SK-N-MC (cell line): Measurements from ENCODE around the gene ZNF771.
"Not testable (repeated sequence)": the region's sequence is repeated elsewhere in the genome, so short reads cannot be mapped to it uniquely, and the experiment has no call there.

ENCODE experiments used
- DNase-seq: peaks from one replicate; pipeline ENCODE4 v3.0.0-alpha.2; 2011; ENCODE audit warnings: low read depth, low spot score
- H3K27ac ChIP-seq: fragments of 200-600 bp; sonication (generic); 2 replicates; pipeline ENCODE4 v1.5.1; 2016; ENCODE audit warnings: mixed run types
- H3K36me3 ChIP-seq: fragments of 200-600 bp; sonication (generic); 2 replicates; pipeline ENCODE4 v1.6.1; 2017; ENCODE audit warnings: antibody characterized with exemption, low read length, mixed read lengths; ENCODE audit not compliant: insufficient read depth
- H3K4me3 ChIP-seq: fragments of 200-600 bp; sonication (generic); 2 replicates; pipeline ENCODE4 v1.5.1; 2016
- H3K9ac ChIP-seq: fragments of 200-600 bp; sonication (generic); 2 replicates; pipeline ENCODE4 v1.8.0; 2017; ENCODE audit warnings: mixed run types, mixed read lengths; ENCODE audit not compliant: insufficient read length
- H3K9me3 ChIP-seq: fragments of 200-600 bp; sonication (generic); 2 replicates; pipeline ENCODE4 v1.6.1; 2017; ENCODE audit warnings: low read depth, mild to moderate bottlenecking, antibody characterized with exemption, low read length, moderate library complexity, mixed read lengths
- EZH2 ChIP-seq: fragments of 200-600 bp; sonication (generic); IDR thresholded peaks from one replicate; pipeline ENCODE4 v1.6.1; 2017; ENCODE audit warnings: antibody characterized with exemption
- FOXP2 ChIP-seq: optimal IDR thresholded peaks from 2 replicates; pipeline ENCODE3; 2011; ENCODE audit warnings: mild to moderate bottlenecking, moderate library complexity; ENCODE audit not compliant: insufficient read depth; ENCODE audit errors: extremely low read length, control extremely low read depth
- POLR2AphosphoS5 ChIP-seq: IDR thresholded peaks from 2 replicates; pipeline ENCODE4 v1.6.1; 2012; ENCODE audit warnings: mild to moderate bottlenecking, low read depth, low read length, borderline replicate concordance

ZNF771 gene

DNA sequence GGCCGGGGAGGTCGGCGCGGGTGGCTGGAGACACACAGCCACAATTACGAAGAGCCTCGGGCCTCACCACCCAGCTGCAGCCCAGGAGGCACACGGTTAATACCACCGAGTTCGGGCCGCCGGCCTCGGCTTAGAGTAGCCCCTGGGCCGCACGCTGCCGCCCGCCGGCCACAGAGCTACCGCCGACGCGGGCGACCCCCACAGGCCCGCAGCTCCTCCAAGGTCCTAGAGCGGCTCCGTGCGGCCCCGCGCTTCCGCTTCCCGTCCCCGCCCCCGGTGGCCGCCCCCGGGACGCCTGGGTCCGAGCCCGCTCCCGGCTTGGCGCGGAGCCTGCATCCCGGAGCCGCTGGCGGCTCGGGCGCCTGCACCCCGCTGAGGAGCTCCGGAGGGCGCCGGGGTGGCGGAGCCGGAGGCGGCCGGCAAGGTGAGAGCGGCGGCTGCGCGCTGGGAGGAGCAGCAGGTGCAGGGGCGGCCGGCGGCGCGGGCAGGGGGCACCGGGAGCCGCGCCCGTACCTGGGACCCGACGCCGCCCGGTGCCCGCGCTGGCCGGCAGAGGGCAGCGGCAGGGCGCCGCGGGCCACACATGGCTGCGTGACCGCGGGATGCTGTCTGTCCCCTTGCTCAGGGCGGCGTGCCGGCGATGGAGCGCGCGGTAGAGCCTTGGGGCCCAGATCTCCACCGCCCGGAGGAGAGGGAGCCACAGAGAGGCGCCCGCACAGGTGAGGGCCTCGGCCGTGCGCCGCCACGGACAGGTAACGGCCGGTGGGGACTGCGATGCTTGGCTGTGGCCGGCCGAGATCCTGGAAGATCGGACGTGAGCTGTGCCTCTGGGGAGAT, 12.0 kb upstream of the ZNF771 start, which contains the start of gene ZNF48:
Gene ZNF48 (plus strand): TSS at position 266 of the 837 bp plus-strand sequence. CDS start 375 bp downstream, at position 641.
- Histone ChIP-seq H3K9ac (peak within 1 kb of the TSS; percentile 95), H3K4me3 (peak within 1 kb of the TSS; percentile 93), H3K36me3 (peaks cover 7% of the 10 kb centered on the region; the same call in 1 of the 2 replicates), H3K27ac (peak within 1 kb of the TSS; percentile 91), H3K9me3 (no peaks in the 10 kb centered on the region)
- DNase-seq: no peak
- TF ChIP-seq FOXP2 (no peak), POLR2AphosphoS5 (no peak), EZH2 (no peak)

DNA sequence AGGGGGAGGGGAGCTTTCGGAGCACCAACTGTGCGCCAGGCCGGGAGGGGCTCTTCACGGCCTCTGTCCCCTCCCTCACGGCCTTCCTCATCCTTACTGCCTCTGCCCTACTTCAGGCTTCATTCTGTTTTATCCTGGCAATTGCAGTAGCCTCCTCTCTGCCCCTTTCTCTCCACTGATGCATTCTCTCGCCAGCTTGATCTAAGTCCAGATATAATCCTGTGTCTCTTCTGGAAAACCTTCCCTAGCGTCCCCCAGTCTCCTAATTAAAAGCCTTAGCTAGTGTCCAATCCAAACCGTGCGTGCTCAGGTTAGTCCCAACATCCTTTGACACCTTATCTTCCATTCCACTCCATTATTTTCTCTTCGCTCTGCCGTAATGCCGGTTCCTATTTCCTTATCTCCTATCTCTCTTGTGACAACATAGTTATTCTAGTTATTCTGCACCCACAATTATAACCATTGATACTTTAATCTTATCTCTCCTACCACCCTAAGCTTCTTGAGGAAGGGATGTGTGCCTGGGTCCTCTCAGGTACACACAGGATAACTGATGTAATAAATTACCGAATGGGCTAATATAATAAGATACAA, 11.3 kb upstream of the ZNF771 start:
- TF ChIP-seq FOXP2: no peak

DNA sequence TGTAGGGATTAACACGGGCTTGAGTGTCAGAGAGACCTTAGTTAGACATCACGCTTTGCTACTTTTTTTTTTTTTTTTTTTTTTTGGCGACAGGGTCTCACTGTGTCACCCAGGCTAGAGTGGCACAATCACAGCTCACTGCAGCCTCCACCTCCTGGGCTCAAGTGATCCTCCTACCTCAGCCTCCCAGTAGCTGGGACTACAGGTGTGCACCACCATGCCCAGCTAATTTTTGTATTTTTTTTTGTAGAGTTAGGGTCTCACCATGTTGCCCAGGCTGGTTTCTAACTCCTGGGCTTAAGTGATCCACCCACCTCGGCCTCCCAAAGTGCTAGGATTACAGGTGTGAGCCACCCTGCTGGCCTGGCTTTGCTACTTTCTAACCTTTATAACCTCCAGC, 10.8 kb upstream of the ZNF771 start:
- not testable (repeated sequence) for DNase-seq, H3K9ac ChIP-seq, H3K36me3 ChIP-seq, H3K9me3 ChIP-seq, H3K4me3 ChIP-seq, H3K27ac ChIP-seq

More for the DNA sequence above, 11.3 kb upstream of the ZNF771 start:
- H3K9ac ChIP-seq: peak overlapping the region; percentile 95
- DNase-seq: no peak
- H3K27ac ChIP-seq: peak overlapping the region; percentile 52
- H3K36me3 ChIP-seq: peaks cover 7% of the 10 kb centered on the region; the same call in 1 of the 2 replicates
- peak overlapping the region; percentile 93 for H3K4me3 ChIP-seq
- H3K9me3 ChIP-seq: no peaks in the 10 kb centered on the region

DNA sequence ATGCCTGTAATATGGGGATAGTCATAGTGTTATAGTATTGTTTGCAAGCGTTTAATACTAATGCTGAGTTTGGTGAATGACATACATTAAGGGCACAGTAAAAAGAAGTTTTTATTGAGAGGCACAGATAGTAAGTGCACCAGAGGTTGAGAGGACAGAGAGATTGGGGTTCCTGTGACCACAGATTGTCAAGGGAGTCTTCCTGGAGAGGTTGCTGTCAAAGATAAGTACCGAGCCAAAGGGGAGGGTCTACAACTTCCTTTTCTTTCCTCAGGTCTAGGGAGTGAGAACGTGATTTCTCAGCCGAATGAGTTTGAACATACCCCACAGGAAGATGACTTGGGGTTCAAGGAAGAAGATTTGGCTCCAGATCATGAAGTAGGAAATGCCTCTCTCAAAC, 10.3 kb upstream of the ZNF771 start:
- Histone ChIP-seq H3K4me3 (no peak overlapping the region), H3K9me3 (no peaks in the 10 kb centered on the region), H3K27ac (peak overlapping the region; percentile 37; the same call in 1 of the 2 replicates), H3K9ac (no peak overlapping the region), H3K36me3 (peaks cover 7% of the 10 kb centered on the region; the same call in 1 of the 2 replicates)
- no peak for TF ChIP-seq FOXP2
- TF ChIP-seq EZH2: no peak
- no peak for TF ChIP-seq POLR2AphosphoS5
- no peak for DNase-seq

DNA sequence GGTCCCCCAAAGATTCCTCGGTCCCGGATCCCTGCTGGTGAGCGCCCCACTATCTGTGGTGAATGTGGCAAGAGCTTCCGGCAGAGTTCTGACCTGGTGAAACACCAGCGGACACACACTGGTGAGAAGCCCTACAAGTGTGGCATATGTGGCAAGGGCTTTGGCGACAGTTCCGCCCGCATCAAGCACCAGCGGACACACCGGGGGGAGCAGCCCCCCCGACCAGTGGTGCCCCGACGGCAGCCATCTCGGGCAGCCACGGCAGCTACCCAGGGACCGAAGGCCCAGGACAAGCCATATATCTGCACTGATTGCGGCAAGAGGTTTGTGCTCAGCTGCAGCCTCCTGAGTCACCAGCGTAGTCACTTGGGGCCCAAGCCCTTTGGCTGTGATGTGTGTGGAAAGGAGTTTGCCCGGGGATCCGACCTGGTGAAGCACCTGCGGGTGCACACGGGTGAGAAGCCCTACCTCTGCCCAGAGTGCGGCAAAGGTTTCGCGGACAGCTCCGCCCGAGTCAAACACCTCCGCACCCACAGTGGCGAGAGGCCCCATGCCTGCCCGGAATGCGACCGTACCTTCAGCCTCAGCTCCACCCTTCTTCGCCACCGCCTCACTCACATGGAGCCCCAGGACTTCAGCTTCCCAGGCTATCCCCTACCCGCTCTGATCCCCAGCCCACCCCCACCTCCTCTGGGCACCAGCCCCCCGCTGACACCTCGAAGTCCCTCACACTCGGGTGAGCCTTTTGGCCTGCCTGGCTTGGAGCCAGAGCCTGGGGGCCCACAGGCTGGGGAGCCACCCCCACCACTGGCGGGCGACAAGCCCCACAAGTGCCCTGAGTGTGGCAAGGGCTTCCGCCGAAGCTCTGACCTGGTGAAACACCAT, 9.4 kb upstream of the ZNF771 start:
- DNase-seq: no peak
- no peaks in the 10 kb centered on the region for H3K9me3 ChIP-seq
- TF ChIP-seq EZH2: no peak
- no peak overlapping the region for H3K4me3 ChIP-seq
- H3K27ac ChIP-seq: no peak overlapping the region
- no peak overlapping the region for H3K9ac ChIP-seq
- H3K36me3 ChIP-seq: peaks cover 7% of the 10 kb centered on the region; the same call in 1 of the 2 replicates

DNA sequence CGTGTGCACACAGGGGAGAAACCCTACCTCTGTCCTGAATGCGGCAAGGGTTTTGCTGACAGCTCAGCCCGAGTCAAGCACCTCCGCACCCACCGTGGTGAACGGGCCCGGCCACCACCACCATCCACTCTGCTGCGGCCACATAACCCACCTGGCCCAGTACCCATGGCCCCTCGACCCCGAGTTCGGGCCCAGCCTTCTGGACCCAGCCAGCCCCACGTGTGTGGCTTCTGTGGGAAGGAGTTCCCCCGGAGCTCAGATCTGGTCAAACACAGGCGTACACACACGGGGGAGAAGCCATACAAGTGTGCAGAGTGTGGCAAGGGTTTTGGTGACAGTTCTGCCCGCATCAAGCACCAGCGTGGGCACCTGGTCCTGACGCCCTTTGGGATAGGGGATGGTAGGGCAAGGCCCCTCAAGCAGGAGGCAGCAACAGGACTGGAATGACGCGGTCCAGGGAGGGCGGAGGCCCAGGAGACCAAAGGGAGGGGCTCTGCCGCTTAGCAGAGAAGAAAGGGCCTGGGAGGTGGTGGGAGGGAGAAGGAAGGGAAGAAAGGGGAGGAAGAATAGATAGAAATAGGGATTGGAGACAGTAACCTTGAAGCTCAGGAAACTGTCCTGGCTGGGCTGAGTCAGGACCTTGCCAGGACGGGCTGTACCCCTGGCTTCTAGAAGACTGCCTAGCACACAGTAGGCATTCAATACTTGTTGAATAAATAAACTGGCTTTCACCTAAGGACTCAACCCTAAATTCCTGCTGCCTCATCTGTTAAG, 8.6 kb upstream of the ZNF771 start:
- no peak for DNase-seq
- Histone ChIP-seq H3K27ac (no peak overlapping the region), H3K9me3 (no peaks in the 10 kb centered on the region), H3K36me3 (peaks cover 7% of the 10 kb centered on the region; the same call in 1 of the 2 replicates), H3K4me3 (no peak overlapping the region), H3K9ac (no peak overlapping the region)
- TF ChIP-seq POLR2AphosphoS5: no peak
- no peak for TF ChIP-seq FOXP2
- TF ChIP-seq EZH2: no peak

DNA sequence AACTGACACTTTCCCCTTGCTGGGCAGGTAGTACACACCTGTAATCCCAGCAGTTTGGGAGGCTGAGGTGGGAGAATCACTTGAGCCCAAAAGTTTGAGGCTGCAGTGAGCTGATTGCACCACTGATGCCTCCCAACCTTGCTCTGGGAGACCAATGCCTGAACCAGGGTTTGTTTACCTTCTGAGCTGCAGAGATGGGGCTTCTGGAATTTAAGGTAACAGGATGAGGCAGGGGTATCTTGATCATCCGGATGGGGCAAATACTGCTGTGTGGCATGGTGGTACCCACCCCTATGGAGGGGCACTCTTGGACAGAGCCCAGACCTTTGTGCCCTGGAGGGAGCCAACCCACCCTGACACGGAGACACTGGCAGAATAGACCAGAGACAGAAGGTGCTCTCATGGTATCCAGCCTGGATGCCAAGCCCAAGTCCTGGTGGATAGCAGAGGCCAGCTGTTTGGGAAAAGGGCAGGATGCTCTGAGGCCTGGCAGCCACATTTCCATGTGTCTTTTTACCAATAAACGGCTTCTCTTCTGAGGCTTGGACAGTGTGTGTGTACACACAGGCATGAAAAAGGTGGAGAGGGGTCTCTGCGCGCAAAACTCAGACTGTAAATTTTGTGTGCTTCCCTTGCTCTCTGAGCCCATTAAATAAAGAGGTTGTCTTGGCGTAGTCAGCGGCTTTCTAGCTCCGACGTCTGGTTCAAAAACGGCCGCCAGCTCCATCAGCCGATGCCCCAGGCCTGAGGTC, 7.8 kb upstream of the ZNF771 start:
- Histone ChIP-seq H3K9ac (peak overlapping the region; percentile 95), H3K36me3 (peaks cover 7% of the 10 kb centered on the region; the same call in 1 of the 2 replicates), H3K4me3 (peak overlapping the region; percentile 93), H3K27ac (peak overlapping the region; percentile 94; the same call in 1 of the 2 replicates), H3K9me3 (no peaks in the 10 kb centered on the region)
- no peak for DNase-seq
- TF ChIP-seq EZH2 (no peak), POLR2AphosphoS5 (no peak; the same call in 1 of the 2 replicates), FOXP2 (no peak)
